HFFc6 (cell line): Measurements from ENCODE around the gene MXD3. TPM values are rescaled to one million over a fixed set of nuclear protein-coding genes. Genes with fewer than 3 reads are reported as not detected.

Source experiments
- DNase-seq: peaks from one replicate; pipeline ENCODE4 v3.0.0-alpha.2; 2018
- H3K27ac Mint-ChIP-seq: 2 replicates; pipeline ENCODE4 v1.8.0; 2020; ENCODE audit warnings: mild to moderate bottlenecking, mixed read lengths
- H3K27me3 Mint-ChIP-seq: 2 replicates; pipeline ENCODE4 v1.8.0; 2021; ENCODE audit warnings: mild to moderate bottlenecking, moderate library complexity, mixed read lengths; ENCODE audit not compliant: insufficient read depth
- H3K36me3 Mint-ChIP-seq: 2 replicates; pipeline ENCODE4 v1.8.0; 2021; ENCODE audit warnings: low read depth, mixed read lengths
- H3K4me1 Mint-ChIP-seq: 2 replicates; pipeline ENCODE4 v1.8.0; 2020; ENCODE audit warnings: low read depth, mixed read lengths
- H3K4me3 Mint-ChIP-seq: 2 replicates; pipeline ENCODE4 v1.8.0; 2020; ENCODE audit warnings: mild to moderate bottlenecking, moderate library complexity, mixed read lengths
- H3K9me3 Mint-ChIP-seq: 2 replicates; pipeline ENCODE4 v1.8.0; 2020; ENCODE audit warnings: mild to moderate bottlenecking, mixed read lengths
- CTCF ChIP-seq: fragments of 200-600 bp; sonication (generic); IDR thresholded peaks from 2 replicates; pipeline ENCODE4 v1.5.0; 2021; ENCODE audit warnings: antibody characterized with exemption, mild to moderate bottlenecking
- total RNA-seq, 6 experiments: library from RNA; stranded (reverse); fragmentation: NEBNext Ultra II Directional; extraction: Animal tissue kit (Norgen Biotek cat#: 25700); gene quantifications; 2 replicates in 1 of 6; 3 replicates in 5 of 6; pipeline ENCODE4 v1.2.3, GENCODE V29; 2021

Gene MXD3
- total RNA-seq, 6 experiments from 2014 or later: 7.7 to 17.0 (median 15.3) TPM

- Mint-ChIP-seq H3K27me3 (no peaks in the 10 kb centered on the region; the same call in 1 of the 2 replicates), H3K36me3 (peaks cover 5% of the 10 kb centered on the region; the same call in 1 of the 2 replicates), H3K9me3 (no peaks in the 10 kb centered on the region), H3K4me3 (no peak overlapping the region), H3K4me1 (no peaks in the 10 kb centered on the region), H3K27ac (no peak overlapping the region)
- DNase-seq: no peak
- TF ChIP-seq CTCF: no peak
Measured at GRCh38 chr5:177290816-177291596, 20.7 kb downstream of the MXD3 start.

GRCh38 chr5:177288191-177288590, 23.5 kb downstream of the MXD3 start:
- Mint-ChIP-seq H3K27ac (no peak overlapping the region), H3K36me3 (peaks cover 11% of the 10 kb centered on the region), H3K4me1 (no peaks in the 10 kb centered on the region), H3K27me3 (no peaks in the 10 kb centered on the region; the same call in 1 of the 2 replicates), H3K9me3 (no peaks in the 10 kb centered on the region), H3K4me3 (no peak overlapping the region)
- no peak for TF ChIP-seq CTCF
- no peak for DNase-seq

GRCh38 chr5:177276886-177277285, 34.8 kb downstream of the MXD3 start:
- H3K4me1 Mint-ChIP-seq: peaks cover 9% of the 10 kb centered on the region
- DNase-seq: no peak
- H3K27ac Mint-ChIP-seq: no peak overlapping the region
- H3K9me3 Mint-ChIP-seq: no peaks in the 10 kb centered on the region
- no peak for TF ChIP-seq CTCF
- H3K4me3 Mint-ChIP-seq: no peak overlapping the region
- H3K36me3 Mint-ChIP-seq: peaks cover 47% of the 10 kb centered on the region
- peaks cover 1% of the 10 kb centered on the region for H3K27me3 Mint-ChIP-seq

- H3K4me3 Mint-ChIP-seq: no peak overlapping the region
- H3K9me3 Mint-ChIP-seq: no peaks in the 10 kb centered on the region
- H3K36me3 Mint-ChIP-seq: peaks cover 45% of the 10 kb centered on the region
- no peak overlapping the region for H3K27ac Mint-ChIP-seq
- H3K27me3 Mint-ChIP-seq: no peaks in the 10 kb centered on the region; the same call in 1 of the 2 replicates
- TF ChIP-seq CTCF: no peak
- no peak for DNase-seq
- peaks cover 17% of the 10 kb centered on the region for H3K4me1 Mint-ChIP-seq
Measured at GRCh38 chr5:177275883-177276282, 35.8 kb downstream of the MXD3 start.

GRCh38 chr5:177271113-177271512, 40.6 kb downstream of the MXD3 start:
- no peak for DNase-seq
- no peak overlapping the region for H3K4me3 Mint-ChIP-seq
- H3K27ac Mint-ChIP-seq: no peak overlapping the region

More at GRCh38 chr5:177271113-177271512, 40.6 kb downstream of the MXD3 start:
- Mint-ChIP-seq H3K4me1 (peaks cover 24% of the 10 kb centered on the region), H3K36me3 (peaks cover 49% of the 10 kb centered on the region), H3K9me3 (no peaks in the 10 kb centered on the region), H3K27me3 (no peaks in the 10 kb centered on the region; the same call in 1 of the 2 replicates)
- TF ChIP-seq CTCF: no peak
